HCT116 (cell line): ENCODE results near the gene ZNF462. TPM values are rescaled to one million over a fixed set of nuclear protein-coding genes. Genes with fewer than 3 reads are reported as not detected.

Source experiments
- ATAC-seq: fragments of 200-7000 bp; cut with Tn5 transposase; 2 replicates; pipeline ENCODE4 v1.9.1; 2020; ENCODE audit warnings: mild to moderate bottlenecking, moderate library complexity
- BruUV-seq: library from RNA; stranded (reverse); fragments of 400-500 nt; replicated peaks from 2 replicates; lab custom pipeline; 2021; lab: Mats Ljungman, UMichigan
- CTCF ChIA-PET: fragments of 300-600 bp; sonication (Branson Sonifier 250); formaldehyde crosslinking; loops from one replicate; lab custom pipeline; 2021; ENCODE audit warnings: antibody characterized with exemption; lab: Charles Lee
- POLR2A ChIA-PET: fragments of 300-600, 350-600 bp; sonication (Branson Sonifier 250); formaldehyde crosslinking; loops from one replicate; lab custom pipeline; 2021; ENCODE audit warnings: antibody characterized with exemption; lab: Charles Lee
- RAD21 ChIA-PET, 2 experiments: fragments of 300-600 bp; sonication (Branson Sonifier 250); formaldehyde crosslinking; loops; one replicate each; lab custom pipeline; 2023; ENCODE audit warnings: low total read pairs in 2 of 2; ENCODE audit not compliant: uncharacterized antibody in 2 of 2, unreplicated experiment in 2 of 2, low non-redundant PET in 1 of 2; lab: Charles Lee
- DNase-seq: peaks from one replicate; pipeline ENCODE4 v3.0.0-alpha.2; 2010; ENCODE audit warnings: low read depth, low spot score
- H2AFZ ChIP-seq: fragments of 200-600 bp; shearing (Covaris generic), sonication (generic); 2 replicates; pipeline ENCODE4 v1.6.1; 2017; ENCODE audit warnings: low read depth, mixed run types, mixed read lengths, antibody characterized with exemption, low read length; ENCODE audit not compliant: poor library complexity, severe bottlenecking
- H3K27ac ChIP-seq: 2 replicates; pipeline ENCODE4 v1.5.1; 2012; ENCODE audit warnings: low read depth, low read length
- H3K27me3 ChIP-seq: fragments of 200-600 bp; sonication (generic); 2 replicates; pipeline ENCODE4 v1.6.1; 2016; ENCODE audit warnings: mixed run types, low read length, mixed read lengths; ENCODE audit not compliant: insufficient read depth
- H3K36me3 ChIP-seq, 2 experiments: fragments of 200-500 bp in 1 of 2; fragments of 200-600 bp in 1 of 2; sonication (Bioruptor generic) in 1 of 2; sonication (generic) in 1 of 2; 2 replicates each; pipeline versions ENCODE4 v1.5.1 to v1.6.1; 2014 to 2016; ENCODE audit warnings: low read length in 2 of 2, inconsistent platforms in 1 of 2, mixed read lengths in 1 of 2, mixed run types in 1 of 2; ENCODE audit not compliant: insufficient read depth in 2 of 2, control insufficient read depth in 1 of 2
- H3K4me1 ChIP-seq, 2 experiments: fragments of 200-600 bp in 1 of 2; sonication (generic) in 1 of 2; 2 replicates each; pipeline versions ENCODE4 v1.5.1 to v1.6.1; 2012 to 2017; ENCODE audit warnings: low read length in 2 of 2, inconsistent platforms in 1 of 2, mild to moderate bottlenecking in 1 of 2, mixed read lengths in 1 of 2, mixed run types in 1 of 2, moderate library complexity in 1 of 2; ENCODE audit not compliant: insufficient read depth in 2 of 2, control insufficient read depth in 1 of 2
- H3K4me2 ChIP-seq: fragments of 200-600 bp; sonication (generic); 2 replicates; pipeline ENCODE4 v1.6.1; 2017; ENCODE audit warnings: mixed run types, low read length, mixed read lengths
- H3K4me3 ChIP-seq, 2 experiments: fragments of 200-600 bp in 1 of 2; sonication (generic) in 1 of 2; replicated peaks in 1 of 2; 2 replicates each; pipeline ENCODE4 v1.5.1; 2011 to 2016; ENCODE audit warnings: low read length in 2 of 2, control low read depth in 1 of 2, low read depth in 1 of 2, mild to moderate bottlenecking in 1 of 2, mixed read lengths in 1 of 2, mixed run types in 1 of 2
- H3K79me2 ChIP-seq: fragments of 200-600 bp; sonication (generic); 2 replicates; pipeline ENCODE4 v1.6.1; 2017; ENCODE audit warnings: mild to moderate bottlenecking, mixed run types, low read length, moderate library complexity, mixed read lengths; ENCODE audit not compliant: insufficient read depth
- H3K9ac ChIP-seq: fragments of 200-600 bp; sonication (generic); 2 replicates; pipeline ENCODE4 v1.6.1; 2016; ENCODE audit warnings: low read length, mixed read lengths
- H3K9me2 ChIP-seq: fragments of 200-600 bp; sonication (generic), shearing (Covaris generic); 2 replicates; pipeline ENCODE4 v1.6.1; 2017; ENCODE audit warnings: mixed run types, mild to moderate bottlenecking, moderate library complexity; ENCODE audit not compliant: insufficient read depth
- H3K9me3 ChIP-seq, 2 experiments: fragments of 200-500 bp in 1 of 2; fragments of 200-600 bp in 1 of 2; sonication (Bioruptor generic) in 1 of 2; sonication (generic) in 1 of 2; 2 replicates each; pipeline ENCODE4 v1.6.1; 2014 to 2017; ENCODE audit warnings: low read length in 2 of 2, mixed read lengths in 2 of 2, inconsistent platforms in 1 of 2, low read depth in 1 of 2, mild to moderate bottlenecking in 1 of 2, mixed run types in 1 of 2, moderate library complexity in 1 of 2; ENCODE audit not compliant: control insufficient read depth in 1 of 2, insufficient read depth in 1 of 2
- H4K20me1 ChIP-seq: fragments of 200-600 bp; sonication (generic), shearing (Covaris generic); 2 replicates; pipeline ENCODE4 v1.6.1; 2017; ENCODE audit warnings: mixed run types, mild to moderate bottlenecking, moderate library complexity; ENCODE audit not compliant: insufficient read depth
- CEBPB ChIP-seq: IDR thresholded peaks from 2 replicates; pipeline ENCODE4 v1.6.1; 2012; ENCODE audit warnings: low read depth
- EGR1 ChIP-seq: IDR thresholded peaks from 2 replicates; pipeline ENCODE4 v1.6.1; 2012; ENCODE audit warnings: low read depth
- ELF1 ChIP-seq: IDR thresholded peaks from 2 replicates; pipeline ENCODE4 v1.6.1; 2012; ENCODE audit warnings: low read depth, borderline replicate concordance
- EZH2 ChIP-seq: fragments of 200-600 bp; sonication (generic); IDR thresholded peaks from 2 replicates; pipeline ENCODE4 v1.6.1; 2017; ENCODE audit warnings: antibody characterized with exemption, mixed run types
- EZH2phosphoT487 ChIP-seq: fragments of 200-600 bp; IDR thresholded peaks from 2 replicates; pipeline ENCODE4 v1.6.1; 2018; ENCODE audit warnings: antibody characterized with exemption, borderline replicate concordance
- JUND ChIP-seq: IDR thresholded peaks from 2 replicates; pipeline ENCODE4 v1.6.1; 2012
- POLR2A ChIP-seq: IDR thresholded peaks from 2 replicates; pipeline ENCODE4 v1.7.0; 2011; ENCODE audit warnings: borderline replicate concordance; ENCODE audit not compliant: insufficient read depth, insufficient read length; ENCODE audit errors: extremely low read depth
- POLR2AphosphoS5 ChIP-seq: IDR thresholded peaks from 2 replicates; pipeline ENCODE4 v1.6.1; 2011; ENCODE audit warnings: mild to moderate bottlenecking, low read depth, low read length, moderate library complexity
- SIN3A ChIP-seq: IDR thresholded peaks from 2 replicates; pipeline ENCODE4 v1.6.1; 2012; ENCODE audit warnings: low read depth
- SRF ChIP-seq: IDR thresholded peaks from 2 replicates; pipeline ENCODE4 v1.6.1; 2012; ENCODE audit warnings: low read depth
- TCF7L2 ChIP-seq: IDR thresholded peaks from 2 replicates; pipeline ENCODE4 v1.7.0; 2011; ENCODE audit warnings: borderline replicate concordance, inconsistent platforms; ENCODE audit not compliant: insufficient read depth, insufficient read length; ENCODE audit errors: extremely low read depth
- ZFX ChIP-seq: fragments of 450-650 bp; IDR thresholded peaks from 2 replicates; pipeline ENCODE4 v1.6.1; 2017
- ZNF274 ChIP-seq: fragments of 200-500 bp; sonication (Bioruptor generic); IDR thresholded peaks from 2 replicates; pipeline ENCODE4 v1.6.1; 2014; ENCODE audit warnings: mild to moderate bottlenecking, low read depth, low read length, inconsistent platforms
- intact Hi-C: fragments of 100-400 bp; cut with micrococcal nuclease; formaldehyde crosslinking; loops from 2 replicates; pipeline ENCODE4 v1.10.0; 2022
- total RNA-seq: library from RNA; stranded (reverse); gene quantifications from one replicate; pipeline ENCODE4 v1.2.1, GENCODE V29; 2021; ENCODE audit not compliant: unreplicated experiment
- TF ChIP-seq, protein P1 (sequence below): IDR thresholded peaks from 2 replicates; pipeline ENCODE4 v1.6.1; 2012
- TF ChIP-seq, protein P2 (sequence below), 3 experiments: fragments of 200-600 bp in 1 of 3; sonication (generic) in 1 of 3; IDR thresholded peaks in 2 of 3; conservative IDR thresholded peaks in 1 of 3; 2 replicates each; pipeline ENCODE4 v1.5.1; 2012 to 2017; ENCODE audit warnings: low read depth in 2 of 3, low read length in 2 of 3, antibody characterized with exemption in 1 of 3, borderline replicate concordance in 1 of 3, control low read depth in 1 of 3, mild to moderate bottlenecking in 1 of 3, mixed read lengths in 1 of 3, mixed run types in 1 of 3, moderate library complexity in 1 of 3; ENCODE audit not compliant: insufficient read depth in 1 of 3
- TF ChIP-seq, protein P3 (sequence below): IDR thresholded peaks from 2 replicates; pipeline ENCODE4 v1.6.1; 2012; ENCODE audit warnings: low read depth
- TF ChIP-seq, protein P4 (sequence below): IDR thresholded peaks from 2 replicates; pipeline ENCODE4 v1.6.1; 2012

ZNF462 gene
- total RNA-seq, 1 experiment from 2014 or later: 18.1 TPM

DNA sequence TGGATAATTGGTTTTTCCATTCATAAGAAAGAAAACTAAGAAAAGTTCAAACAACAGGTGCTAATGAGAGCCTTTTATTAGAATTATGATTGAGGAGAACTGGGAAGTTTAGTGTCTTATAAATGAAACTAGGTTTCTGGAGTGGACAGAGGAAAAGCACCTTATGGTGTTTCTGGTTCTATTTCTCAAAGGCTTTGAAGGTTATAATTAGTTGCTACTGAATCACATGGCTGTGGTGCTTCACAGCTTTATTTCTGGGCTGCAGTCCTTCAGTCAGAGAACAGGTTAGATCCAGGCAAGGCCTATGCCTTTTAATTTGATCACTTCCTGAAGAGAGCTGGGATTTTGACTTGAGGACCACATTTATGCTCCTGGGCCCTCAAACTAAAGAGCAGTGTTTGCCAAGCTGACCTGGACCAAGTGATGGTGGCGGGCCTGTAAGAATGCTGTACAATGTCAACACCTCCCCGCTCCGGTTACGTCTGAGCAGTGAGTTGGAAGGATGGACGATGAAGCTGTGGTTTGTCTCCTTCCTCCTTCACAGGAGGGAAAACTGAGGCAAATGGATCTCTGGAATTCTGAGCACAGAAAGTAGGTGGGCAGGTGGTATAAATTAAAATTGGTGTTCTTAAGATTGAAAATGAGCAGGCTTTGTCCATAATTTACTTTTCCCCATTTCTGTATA lies 56.0 kb downstream of the ZNF462 start:
- RAD21 ChIA-PET: no interaction called here
- Histone ChIP-seq H3K9me3 (no peaks in the 10 kb centered on the region), H3K79me2 (no peaks in the 10 kb centered on the region), H3K4me1 (peaks cover 38 to 71% of the 10 kb centered on the region in 2 experiments), H3K9ac (no peak overlapping the region), H4K20me1 (no peaks in the 10 kb centered on the region), H3K27me3 (no peaks in the 10 kb centered on the region), H3K27ac (no peak overlapping the region), H3K4me3 (no peak overlapping the region), H3K4me2 (no peak overlapping the region), H3K9me2 (no peaks in the 10 kb centered on the region), H3K36me3 (no peaks in the 10 kb centered on the region), H2AFZ (no peak overlapping the region)
- DNase-seq: no peak
- no TSS peak for BruUV-seq
- POLR2A ChIA-PET: no interaction called here
- intact Hi-C loops: loop anchor here (5.0 kb wide), 1 partner anchor 57 kb away; the partner anchor contains the start of gene ZNF462
- CTCF ChIA-PET: no interaction called here
- no peak for ATAC-seq
- TF ChIP-seq EGR1 (no peak), EZH2phosphoT487 (no peak), EZH2 (no peak), SRF (no peak), JUND (no peak), POLR2A (no peak), POLR2AphosphoS5 (no peak), CEBPB (no peak), SIN3A (no peak), ZFX (no peak), TCF7L2 (no peak), ZNF274 (no peak), ELF1 (no peak)
- TF ChIP-seq, protein P1, sequence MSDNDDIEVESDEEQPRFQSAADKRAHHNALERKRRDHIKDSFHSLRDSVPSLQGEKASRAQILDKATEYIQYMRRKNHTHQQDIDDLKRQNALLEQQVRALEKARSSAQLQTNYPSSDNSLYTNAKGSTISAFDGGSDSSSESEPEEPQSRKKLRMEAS: no peak
- TF ChIP-seq, protein P2, sequence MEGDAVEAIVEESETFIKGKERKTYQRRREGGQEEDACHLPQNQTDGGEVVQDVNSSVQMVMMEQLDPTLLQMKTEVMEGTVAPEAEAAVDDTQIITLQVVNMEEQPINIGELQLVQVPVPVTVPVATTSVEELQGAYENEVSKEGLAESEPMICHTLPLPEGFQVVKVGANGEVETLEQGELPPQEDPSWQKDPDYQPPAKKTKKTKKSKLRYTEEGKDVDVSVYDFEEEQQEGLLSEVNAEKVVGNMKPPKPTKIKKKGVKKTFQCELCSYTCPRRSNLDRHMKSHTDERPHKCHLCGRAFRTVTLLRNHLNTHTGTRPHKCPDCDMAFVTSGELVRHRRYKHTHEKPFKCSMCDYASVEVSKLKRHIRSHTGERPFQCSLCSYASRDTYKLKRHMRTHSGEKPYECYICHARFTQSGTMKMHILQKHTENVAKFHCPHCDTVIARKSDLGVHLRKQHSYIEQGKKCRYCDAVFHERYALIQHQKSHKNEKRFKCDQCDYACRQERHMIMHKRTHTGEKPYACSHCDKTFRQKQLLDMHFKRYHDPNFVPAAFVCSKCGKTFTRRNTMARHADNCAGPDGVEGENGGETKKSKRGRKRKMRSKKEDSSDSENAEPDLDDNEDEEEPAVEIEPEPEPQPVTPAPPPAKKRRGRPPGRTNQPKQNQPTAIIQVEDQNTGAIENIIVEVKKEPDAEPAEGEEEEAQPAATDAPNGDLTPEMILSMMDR (IDR thresholded peaks at IDR 0.05 in 2 of 3, conservative IDR thresholded peaks at IDR 0.05 in 1 of 3; ENCODE audit: borderline replicate concordance in 1 of 3, insufficient read depth in 1 of 3, low read depth in 2 of 3, low read length in 2 of 3): no peak
- TF ChIP-seq, protein P3, sequence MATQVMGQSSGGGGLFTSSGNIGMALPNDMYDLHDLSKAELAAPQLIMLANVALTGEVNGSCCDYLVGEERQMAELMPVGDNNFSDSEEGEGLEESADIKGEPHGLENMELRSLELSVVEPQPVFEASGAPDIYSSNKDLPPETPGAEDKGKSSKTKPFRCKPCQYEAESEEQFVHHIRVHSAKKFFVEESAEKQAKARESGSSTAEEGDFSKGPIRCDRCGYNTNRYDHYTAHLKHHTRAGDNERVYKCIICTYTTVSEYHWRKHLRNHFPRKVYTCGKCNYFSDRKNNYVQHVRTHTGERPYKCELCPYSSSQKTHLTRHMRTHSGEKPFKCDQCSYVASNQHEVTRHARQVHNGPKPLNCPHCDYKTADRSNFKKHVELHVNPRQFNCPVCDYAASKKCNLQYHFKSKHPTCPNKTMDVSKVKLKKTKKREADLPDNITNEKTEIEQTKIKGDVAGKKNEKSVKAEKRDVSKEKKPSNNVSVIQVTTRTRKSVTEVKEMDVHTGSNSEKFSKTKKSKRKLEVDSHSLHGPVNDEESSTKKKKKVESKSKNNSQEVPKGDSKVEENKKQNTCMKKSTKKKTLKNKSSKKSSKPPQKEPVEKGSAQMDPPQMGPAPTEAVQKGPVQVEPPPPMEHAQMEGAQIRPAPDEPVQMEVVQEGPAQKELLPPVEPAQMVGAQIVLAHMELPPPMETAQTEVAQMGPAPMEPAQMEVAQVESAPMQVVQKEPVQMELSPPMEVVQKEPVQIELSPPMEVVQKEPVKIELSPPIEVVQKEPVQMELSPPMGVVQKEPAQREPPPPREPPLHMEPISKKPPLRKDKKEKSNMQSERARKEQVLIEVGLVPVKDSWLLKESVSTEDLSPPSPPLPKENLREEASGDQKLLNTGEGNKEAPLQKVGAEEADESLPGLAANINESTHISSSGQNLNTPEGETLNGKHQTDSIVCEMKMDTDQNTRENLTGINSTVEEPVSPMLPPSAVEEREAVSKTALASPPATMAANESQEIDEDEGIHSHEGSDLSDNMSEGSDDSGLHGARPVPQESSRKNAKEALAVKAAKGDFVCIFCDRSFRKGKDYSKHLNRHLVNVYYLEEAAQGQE: no peak
- TF ChIP-seq, protein P4, sequence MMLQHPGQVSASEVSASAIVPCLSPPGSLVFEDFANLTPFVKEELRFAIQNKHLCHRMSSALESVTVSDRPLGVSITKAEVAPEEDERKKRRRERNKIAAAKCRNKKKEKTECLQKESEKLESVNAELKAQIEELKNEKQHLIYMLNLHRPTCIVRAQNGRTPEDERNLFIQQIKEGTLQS: no peak
